Lower lobe of right lung (tissue), 2 donors: Measurements from ENCODE around the gene PDE9A. TPM values are rescaled to one million over a fixed set of nuclear protein-coding genes. Genes with fewer than 3 reads are reported as not detected.

Experiments
- ATAC-seq, 2 donors: fragments of 200-7000 bp; cut with Tn5 transposase; one replicate each; pipeline ENCODE4 v1.9.1; 2020 to 2022; ENCODE audit warnings: mild to moderate bottlenecking in 2 of 2, moderate library complexity in 2 of 2
- DNase-seq: peaks from one replicate; pipeline ENCODE4 v3.0.0-alpha.2; 2020
- H3K27ac ChIP-seq: fragments of 200-600 bp; one replicate; pipeline ENCODE4 v1.8.0; 2022
- H3K27me3 ChIP-seq: fragments of 200-600 bp; one replicate; pipeline ENCODE4 v1.8.0; 2022; ENCODE audit warnings: low read depth
- H3K36me3 ChIP-seq: fragments of 200-600 bp; one replicate; pipeline ENCODE4 v1.8.0; 2022; ENCODE audit warnings: mild to moderate bottlenecking
- H3K4me1 ChIP-seq: fragments of 200-600 bp; one replicate; pipeline ENCODE4 v1.8.0; 2022
- H3K4me3 ChIP-seq: fragments of 200-600 bp; one replicate; pipeline ENCODE4 v1.8.0; 2022; ENCODE audit warnings: mild to moderate bottlenecking
- H3K9me3 ChIP-seq: fragments of 200-600 bp; one replicate; pipeline ENCODE4 v1.8.0; 2022
- intact Hi-C: fragments of 100-400 bp; cut with DNase I; formaldehyde crosslinking; loops from one replicate; pipeline ENCODE4 v1.11.0; 2022
- total RNA-seq: library from RNA; stranded (reverse); fragmentation: NEBNext Ultra II Directional; extraction: Animal tissue kit (Norgen Biotek cat#: 25700); gene quantifications from one replicate; pipeline ENCODE4 v1.2.1, GENCODE V29; 2021
- TF ChIP-seq, protein P1 (sequence below): fragments of 200-600 bp; IDR thresholded peaks from one replicate; pipeline ENCODE4 v1.8.0; 2022; ENCODE audit warnings: antibody characterized with exemption, mild to moderate bottlenecking
- donor health status: DM: no; HTN: yes; CAD: no; lungs with severe emphysema.

PDE9A gene
- total RNA-seq, 1 donor from 2014 or later, result 12.8 TPM

DNA sequence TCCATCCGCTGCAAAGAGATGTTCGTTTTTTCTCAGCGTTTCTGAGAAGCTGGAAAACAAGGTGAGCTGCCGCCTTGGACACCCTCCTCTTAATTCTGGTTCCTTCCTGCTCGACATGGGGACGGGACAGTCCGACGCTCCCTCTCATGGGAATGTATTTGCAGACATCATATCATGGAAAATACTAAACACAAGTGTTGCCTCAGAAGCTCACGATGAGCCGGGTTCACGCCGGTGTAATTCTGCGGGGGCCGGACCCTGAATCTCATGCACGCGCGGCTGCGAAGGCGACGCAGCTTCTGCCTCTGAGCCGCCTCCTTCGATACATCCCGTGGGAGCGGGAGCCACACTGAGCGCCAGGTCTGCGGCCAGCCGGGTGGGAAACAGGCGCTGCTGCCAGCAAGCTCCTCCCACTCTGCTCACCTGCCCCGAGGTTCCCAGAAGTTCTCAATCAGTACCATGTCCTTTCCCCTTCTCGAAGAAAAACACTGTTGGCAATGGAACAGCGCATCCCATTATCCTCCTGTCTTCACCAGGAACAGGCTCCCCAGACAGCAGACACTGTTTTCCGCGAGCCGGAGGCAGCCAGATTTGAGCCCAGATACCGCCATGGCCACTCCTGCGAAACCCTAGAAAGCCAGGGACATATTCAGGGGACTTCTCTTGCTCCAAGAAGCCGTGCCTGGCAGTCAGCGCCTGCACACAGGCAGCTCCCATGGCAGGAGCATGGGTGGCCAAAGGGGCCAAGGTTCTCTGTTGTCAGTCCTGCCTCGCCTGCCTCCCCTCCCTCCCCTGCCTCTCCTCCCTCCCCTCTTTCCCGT, 127.9 kb downstream of the PDE9A start:
- H3K4me1 ChIP-seq, result peaks cover 27% of the 10 kb centered on the region
- no peak for DNase-seq
- H3K36me3 ChIP-seq, result no peaks in the 10 kb centered on the region
- peak overlapping the region; percentile 15 for H3K27ac ChIP-seq
- peak; percentile 48 to 60 for ATAC-seq
- H3K27me3 ChIP-seq, result no peaks in the 10 kb centered on the region
- H3K9me3 ChIP-seq, result no peaks in the 10 kb centered on the region
- intact Hi-C loops, result no loop called here
- TF ChIP-seq, protein P1, sequence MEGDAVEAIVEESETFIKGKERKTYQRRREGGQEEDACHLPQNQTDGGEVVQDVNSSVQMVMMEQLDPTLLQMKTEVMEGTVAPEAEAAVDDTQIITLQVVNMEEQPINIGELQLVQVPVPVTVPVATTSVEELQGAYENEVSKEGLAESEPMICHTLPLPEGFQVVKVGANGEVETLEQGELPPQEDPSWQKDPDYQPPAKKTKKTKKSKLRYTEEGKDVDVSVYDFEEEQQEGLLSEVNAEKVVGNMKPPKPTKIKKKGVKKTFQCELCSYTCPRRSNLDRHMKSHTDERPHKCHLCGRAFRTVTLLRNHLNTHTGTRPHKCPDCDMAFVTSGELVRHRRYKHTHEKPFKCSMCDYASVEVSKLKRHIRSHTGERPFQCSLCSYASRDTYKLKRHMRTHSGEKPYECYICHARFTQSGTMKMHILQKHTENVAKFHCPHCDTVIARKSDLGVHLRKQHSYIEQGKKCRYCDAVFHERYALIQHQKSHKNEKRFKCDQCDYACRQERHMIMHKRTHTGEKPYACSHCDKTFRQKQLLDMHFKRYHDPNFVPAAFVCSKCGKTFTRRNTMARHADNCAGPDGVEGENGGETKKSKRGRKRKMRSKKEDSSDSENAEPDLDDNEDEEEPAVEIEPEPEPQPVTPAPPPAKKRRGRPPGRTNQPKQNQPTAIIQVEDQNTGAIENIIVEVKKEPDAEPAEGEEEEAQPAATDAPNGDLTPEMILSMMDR, result no peak
- peak overlapping the region; percentile 20 for H3K4me3 ChIP-seq

DNA sequence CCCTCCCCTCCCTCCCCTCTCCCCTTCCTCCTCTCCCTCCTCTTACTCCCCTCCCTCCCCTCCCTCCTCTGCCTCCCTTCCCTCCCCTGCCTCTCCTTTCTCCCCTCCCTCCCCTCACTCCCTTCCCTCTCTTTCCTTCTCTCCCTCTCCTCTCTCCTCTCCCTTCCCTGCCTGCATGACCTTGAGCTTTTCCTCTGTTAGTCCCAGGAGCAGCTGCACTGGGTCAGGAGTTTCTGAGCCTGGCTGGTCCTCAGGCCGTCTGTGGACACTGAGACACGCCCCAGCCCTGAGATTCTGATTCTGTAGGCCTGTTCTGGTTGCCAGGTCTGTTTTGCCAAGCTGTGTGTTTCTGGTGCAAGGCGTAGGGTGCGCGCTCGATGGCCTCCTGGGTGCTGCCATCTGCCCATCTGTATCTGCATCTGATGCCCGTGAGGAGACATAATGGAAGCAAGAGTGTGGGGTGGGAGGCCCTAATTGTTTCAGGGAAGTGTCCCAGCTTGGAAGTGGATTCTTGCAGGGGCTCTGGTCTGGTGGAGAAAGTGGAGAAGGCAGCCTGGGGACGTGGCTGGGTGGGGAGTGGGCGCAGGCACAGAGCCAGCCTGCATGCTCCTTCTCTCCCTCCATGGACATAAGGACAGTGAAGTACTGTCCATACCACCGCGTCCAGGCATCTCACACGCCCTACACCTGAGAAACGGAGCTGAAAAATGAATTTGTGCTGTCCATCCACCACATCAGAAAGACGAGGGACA, 128.7 kb downstream of the PDE9A start:
- TF ChIP-seq, protein P1, result no peak
- Histone ChIP-seq H3K4me1 (peaks cover 27% of the 10 kb centered on the region), H3K27ac (no peak overlapping the region), H3K36me3 (no peaks in the 10 kb centered on the region), H3K4me3 (no peak overlapping the region), H3K9me3 (peaks cover 2% of the 10 kb centered on the region), H3K27me3 (no peaks in the 10 kb centered on the region)
- DNase-seq (no peak), ATAC-seq (no peak)
- intact Hi-C loops, result no loop called here

DNA sequence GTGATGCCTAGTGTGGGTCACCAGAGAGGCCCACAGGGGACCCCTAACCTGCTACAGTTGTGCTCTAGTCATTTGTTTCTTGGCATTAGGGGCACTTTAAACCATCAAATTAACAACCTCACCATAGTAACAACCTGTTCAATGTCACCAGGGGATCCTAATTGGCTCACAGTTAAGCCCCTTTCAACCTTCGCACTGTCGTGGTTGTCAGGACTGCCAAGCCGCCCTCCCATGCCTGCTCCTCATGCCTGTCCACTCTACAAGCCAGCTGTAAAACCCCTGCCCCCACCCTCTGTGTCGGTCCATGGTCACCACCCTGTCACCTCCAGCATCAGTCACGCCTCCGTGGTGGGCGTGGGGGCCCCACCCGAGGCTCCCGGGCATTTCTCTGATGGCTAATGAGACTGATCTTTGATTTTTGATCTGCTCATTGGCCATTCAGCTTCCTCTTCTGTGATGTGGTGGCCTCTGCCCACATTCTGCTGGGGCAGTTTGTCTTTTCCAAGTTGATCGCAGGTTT, 129.4 kb downstream of the PDE9A start:
- Histone ChIP-seq H3K27me3 (no peaks in the 10 kb centered on the region), H3K36me3 (no peaks in the 10 kb centered on the region), H3K4me3 (no peak overlapping the region), H3K4me1 (peaks cover 27% of the 10 kb centered on the region), H3K9me3 (peaks cover 2% of the 10 kb centered on the region), H3K27ac (peak overlapping the region; percentile 87)
- TF ChIP-seq, protein P1, result no peak
- DNase-seq (no peak), ATAC-seq (no peak)
- intact Hi-C loops, result no loop called here

DNA sequence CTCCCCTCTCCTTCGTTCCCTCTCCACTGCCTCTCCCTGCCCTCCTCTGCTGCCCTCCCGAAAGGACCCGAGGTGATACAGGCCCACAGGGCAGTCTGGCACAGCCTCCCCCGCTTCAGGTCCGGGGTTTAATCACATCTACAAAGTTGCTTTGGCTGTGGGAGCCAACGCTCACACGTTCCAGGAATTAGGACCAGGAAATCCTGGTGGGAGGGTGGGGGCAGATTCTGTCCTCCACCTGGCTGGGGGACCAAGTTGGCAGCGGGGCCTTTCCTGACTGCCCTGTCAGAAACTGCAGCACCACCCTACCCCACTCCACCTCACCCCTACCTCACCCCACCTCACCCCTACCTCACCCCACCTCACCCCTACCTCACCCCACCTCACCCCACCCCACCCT, 130.9 kb downstream of the PDE9A start:
- intact Hi-C loops, result no loop called here
- Histone ChIP-seq H3K4me1 (peaks cover 27% of the 10 kb centered on the region), H3K27ac (peak overlapping the region; percentile 87), H3K9me3 (peaks cover 2% of the 10 kb centered on the region), H3K4me3 (peak overlapping the region; percentile 36), H3K27me3 (no peaks in the 10 kb centered on the region), H3K36me3 (no peaks in the 10 kb centered on the region)
- ATAC-seq (peak in 1 of 2 donors; percentile 28), DNase-seq (no peak)
- TF ChIP-seq, protein P1, result no peak

DNA sequence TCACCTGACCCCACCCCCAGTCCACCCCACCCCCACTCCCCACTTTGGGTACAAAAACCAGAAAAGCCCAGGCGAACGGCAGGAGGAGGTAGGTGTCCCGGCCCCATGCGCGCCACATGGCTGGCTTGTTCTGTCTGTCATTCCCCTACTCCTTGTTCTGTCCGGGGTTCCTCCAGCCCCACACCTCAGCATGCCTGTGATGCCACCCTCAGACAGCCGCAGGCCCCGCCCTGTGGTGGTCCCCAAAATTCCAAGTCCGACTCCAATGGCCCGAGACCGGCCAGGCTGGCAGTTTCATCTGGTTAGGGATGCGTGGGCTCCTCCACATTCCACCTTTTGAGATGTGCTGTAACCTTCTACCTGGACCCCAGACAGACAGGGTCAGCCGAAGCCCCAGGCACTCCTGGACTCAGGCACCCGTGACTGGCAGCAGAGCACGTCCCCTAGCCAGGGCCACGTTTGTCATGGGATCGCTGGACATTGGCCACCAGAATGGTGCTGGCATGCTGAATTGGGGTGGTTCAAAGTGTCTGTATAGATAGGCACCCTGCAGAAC, 131.6 kb downstream of the PDE9A start:
- no peak overlapping the region for H3K4me3 ChIP-seq
- H3K4me1 ChIP-seq, result peaks cover 27% of the 10 kb centered on the region
- H3K27ac ChIP-seq, result no peak overlapping the region
- no peaks in the 10 kb centered on the region for H3K36me3 ChIP-seq
- H3K27me3 ChIP-seq, result no peaks in the 10 kb centered on the region
- DNase-seq, result no peak
- intact Hi-C loops, result no loop called here
- TF ChIP-seq, protein P1, result no peak
- H3K9me3 ChIP-seq, result peaks cover 2% of the 10 kb centered on the region
- ATAC-seq, result no peak
